GM23338 (cell line): ENCODE data around the gene CHST12. TPM values are rescaled to one million over a fixed set of nuclear protein-coding genes. Genes with fewer than 3 reads are reported as not detected.

Experiments used
- ATAC-seq: fragments of 200-7000 bp; cut with Tn5 transposase; 3 replicates; pipeline ENCODE4 v1.9.1; 2020
- DNase-seq: peaks from one replicate; pipeline ENCODE4 v3.0.0-alpha.2; 2015; ENCODE audit warnings: low spot score
- H2AFZ ChIP-seq: fragments of 200-600 bp; sonication (generic); 2 replicates; pipeline ENCODE4 v1.8.0; 2016; ENCODE audit warnings: antibody characterized with exemption, mild to moderate bottlenecking, moderate library complexity
- H3F3A ChIP-seq: fragments of 200-600 bp; sonication (generic); replicated peaks from 2 replicates; pipeline ENCODE4 v1.8.0; 2017; ENCODE audit warnings: antibody characterized with exemption, mixed run types, low read depth
- H3K27ac ChIP-seq: fragments of 200-600 bp; sonication (generic); 2 replicates; pipeline ENCODE4 v1.6.1; 2016; ENCODE audit warnings: low read depth
- H3K27me3 ChIP-seq: fragments of 200-600 bp; sonication (generic); 2 replicates; pipeline ENCODE4 v1.8.0; 2016; ENCODE audit warnings: mild to moderate bottlenecking, mixed run types, moderate library complexity; ENCODE audit not compliant: insufficient read depth
- H3K36me3 ChIP-seq: fragments of 200-600 bp; sonication (generic); 2 replicates; pipeline ENCODE4 v1.8.0; 2016; ENCODE audit warnings: mild to moderate bottlenecking; ENCODE audit not compliant: insufficient read depth
- H3K4me1 ChIP-seq: fragments of 200-600 bp; sonication (generic); 2 replicates; pipeline ENCODE4 v1.8.0; 2016; ENCODE audit warnings: mild to moderate bottlenecking, moderate library complexity; ENCODE audit not compliant: insufficient read depth
- H3K4me2 ChIP-seq: fragments of 200-600 bp; sonication (generic); 2 replicates; pipeline ENCODE4 v1.7.1; 2017; ENCODE audit warnings: mixed run types
- H3K4me3 ChIP-seq: fragments of 200-600 bp; sonication (generic); 2 replicates; pipeline ENCODE4 v1.6.1; 2016; ENCODE audit warnings: mixed run types
- H3K79me2 ChIP-seq: fragments of 200-600 bp; sonication (generic); replicated peaks from 2 replicates; pipeline ENCODE4 v1.8.0; 2017; ENCODE audit warnings: mild to moderate bottlenecking; ENCODE audit not compliant: insufficient read depth
- H3K9me2 ChIP-seq: fragments of 200-600 bp; sonication (generic); 2 replicates; pipeline ENCODE4 v1.8.0; 2017; ENCODE audit not compliant: insufficient read depth
- H4K20me1 ChIP-seq: fragments of 200-600 bp; sonication (generic); replicated peaks from 2 replicates; pipeline ENCODE4 v1.8.0; 2017; ENCODE audit warnings: mild to moderate bottlenecking; ENCODE audit not compliant: insufficient read depth
- H3K27ac Mint-ChIP-seq: 2 replicates; pipeline ENCODE4 v1.8.0; 2020; ENCODE audit warnings: inconsistent platforms, mild to moderate bottlenecking, moderate library complexity, mixed read lengths
- H3K27me3 Mint-ChIP-seq: 3 replicates; pipeline ENCODE4 v1.8.0; 2022; ENCODE audit warnings: low read depth, mild to moderate bottlenecking, moderate library complexity, mixed read lengths, inconsistent platforms; ENCODE audit not compliant: insufficient read depth, poor library complexity
- H3K36me3 Mint-ChIP-seq: 3 replicates; pipeline ENCODE4 v1.8.0; 2021; ENCODE audit warnings: low read depth, mild to moderate bottlenecking, inconsistent platforms, moderate library complexity, mixed read lengths
- H3K4me1 Mint-ChIP-seq: 3 replicates; pipeline ENCODE4 v1.8.0; 2020; ENCODE audit warnings: mild to moderate bottlenecking, inconsistent platforms, mixed read lengths
- H3K4me3 Mint-ChIP-seq: 3 replicates; pipeline ENCODE4 v1.8.0; 2021; ENCODE audit warnings: moderate library complexity, mild to moderate bottlenecking, inconsistent platforms, mixed read lengths
- H3K9me3 Mint-ChIP-seq: 3 replicates; pipeline ENCODE4 v1.8.0; 2020; ENCODE audit warnings: moderate library complexity, mild to moderate bottlenecking, inconsistent platforms, mixed read lengths
- CREB1 ChIP-seq: fragments of 250-450 bp; sonication (Bioruptor Pico); IDR thresholded peaks from 2 replicates; pipeline ENCODE4 v1.5.0; 2020; ENCODE audit warnings: low read depth, mild to moderate bottlenecking, moderate library complexity
- ETS1 ChIP-seq: IDR thresholded peaks from 2 replicates; pipeline ENCODE4 v1.6.1; 2016; ENCODE audit warnings: antibody characterized with exemption
- EZH2 ChIP-seq: fragments of 200-600 bp; sonication (generic); IDR thresholded peaks from one replicate; pipeline ENCODE4 v1.8.0; 2017; ENCODE audit warnings: antibody characterized with exemption, mild to moderate bottlenecking, low read depth; ENCODE audit not compliant: unreplicated experiment
- EZH2phosphoT487 ChIP-seq: fragments of 200-600 bp; sonication (generic); IDR thresholded peaks from one replicate; pipeline ENCODE4 v1.8.1; 2018; ENCODE audit warnings: antibody characterized with exemption; ENCODE audit not compliant: unreplicated experiment
- JUNB ChIP-seq: IDR thresholded peaks from one replicate; pipeline ENCODE4 v1.6.1; 2016; ENCODE audit warnings: antibody characterized with exemption; ENCODE audit not compliant: unreplicated experiment
- NANOG ChIP-seq: IDR thresholded peaks from 2 replicates; pipeline ENCODE4 v1.6.1; 2016; ENCODE audit warnings: antibody characterized with exemption, borderline replicate concordance
- POLR2AphosphoS5 ChIP-seq: IDR thresholded peaks from 2 replicates; pipeline ENCODE4 v1.6.1; 2016; ENCODE audit warnings: antibody characterized with exemption, low read depth
- STAT1 ChIP-seq: IDR thresholded peaks from one replicate; pipeline ENCODE4 v1.6.1; 2016; ENCODE audit warnings: antibody characterized with exemption; ENCODE audit not compliant: unreplicated experiment
- ZNF114 ChIP-seq: fragments of 250-450 bp; sonication (Bioruptor Pico); IDR thresholded peaks from 2 replicates; pipeline ENCODE4 v1.5.0; 2020; ENCODE audit warnings: mild to moderate bottlenecking, moderate library complexity
- ZNF331 ChIP-seq: fragments of 250-450 bp; sonication (Bioruptor Pico); IDR thresholded peaks from 2 replicates; pipeline ENCODE4 v1.5.0; 2020; ENCODE audit warnings: low read depth, mild to moderate bottlenecking, moderate library complexity
- ZNF462 ChIP-seq: fragments of 250-450 bp; sonication (Bioruptor Pico); IDR thresholded peaks from 2 replicates; pipeline ENCODE4 v1.5.0; 2020; ENCODE audit warnings: mild to moderate bottlenecking, moderate library complexity
- polyA plus RNA-seq: library from polyadenylated mRNA; unstranded; fragments of >200 nt; fragmentation: Nextera tagmentation; extraction: Ambion mirVana; gene quantifications from 2 replicates; pipeline ENCODE4 v1.2.1, GENCODE V29; 2016
- total RNA-seq: library from RNA; depleted of rRNA; stranded (reverse); fragments of >200 nt; shearing (Covaris generic); gene quantifications from 2 replicates; pipeline ENCODE4 v1.2.3, GENCODE V29; 2014
- TF ChIP-seq, protein P1 (sequence below): IDR thresholded peaks from one replicate; pipeline ENCODE4 v1.6.1; 2018; ENCODE audit warnings: antibody characterized with exemption; ENCODE audit not compliant: unreplicated experiment

CHST12 gene
- total and polyA plus RNA-seq, 2 experiments from 2014 or later = 10.1 to 14.6 TPM

DNA sequence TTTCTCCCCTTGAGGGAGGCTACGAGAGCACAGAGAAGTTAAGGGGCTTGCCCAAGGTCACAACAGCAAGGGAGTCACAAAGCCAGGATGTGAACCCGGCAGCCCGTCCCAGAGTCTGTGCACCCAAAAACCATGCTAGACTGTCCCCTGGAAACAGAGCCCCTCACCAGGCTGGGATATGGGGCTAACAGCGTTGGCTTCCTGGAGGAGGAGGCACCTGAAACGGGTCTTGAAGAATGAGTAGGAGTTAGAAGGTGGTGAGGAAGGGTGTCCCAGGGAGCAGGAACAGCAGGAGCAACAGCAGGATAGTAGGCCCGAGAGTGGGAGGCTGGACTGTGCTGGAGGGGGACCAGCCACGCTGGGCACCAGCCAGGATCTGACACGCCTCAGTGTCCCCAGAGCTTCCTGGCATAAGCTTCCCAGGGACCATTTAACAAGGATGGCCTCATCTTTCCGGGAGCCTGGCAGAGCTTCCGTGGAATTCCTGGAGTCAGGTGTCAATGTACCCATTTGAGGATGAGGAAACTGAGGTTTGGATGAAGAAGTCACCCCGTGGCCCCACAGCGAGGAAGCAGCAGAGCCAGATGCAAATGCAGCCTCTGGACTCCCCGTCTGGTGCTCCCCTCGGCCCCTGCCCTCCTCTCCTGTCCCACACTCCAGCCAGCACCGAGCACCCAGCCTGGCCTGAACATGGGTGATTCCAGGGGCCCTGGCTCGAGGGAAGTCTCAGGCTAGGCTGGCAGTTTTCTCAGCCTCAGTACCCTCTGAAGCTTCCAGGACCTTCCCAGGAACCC is 76.1 kb downstream of the CHST12 start:
- no peaks in the 10 kb centered on the region for H3K36me3 Mint-ChIP-seq
- ATAC-seq = no peak
- Histone ChIP-seq H3K4me3 (no peak overlapping the region), H4K20me1 (no peaks in the 10 kb centered on the region), H2AFZ (no peak overlapping the region), H3K4me1 (0 out of 2 replicates have a peak, but pooled peaks cover 3% of the 10 kb centered on the region), H3K27me3 (no peaks in the 10 kb centered on the region), H3K9me2 (no peaks in the 10 kb centered on the region), H3F3A (no peaks in the 10 kb centered on the region), H3K27ac (no peak overlapping the region), H3K4me2 (no peak overlapping the region), H3K36me3 (no peaks in the 10 kb centered on the region), H3K79me2 (no peaks in the 10 kb centered on the region)
- H3K4me1 Mint-ChIP-seq = peaks cover 14% of the 10 kb centered on the region; the same call in 2 of the 3 replicates
- H3K4me3 Mint-ChIP-seq = no peak overlapping the region
- no peak overlapping the region for H3K27ac Mint-ChIP-seq
- H3K9me3 Mint-ChIP-seq = peaks cover 8% of the 10 kb centered on the region; the same call in 1 of the 3 replicates
- no peak for DNase-seq
- no peak for TF ChIP-seq STAT1
- no peak for TF ChIP-seq POLR2AphosphoS5
- TF ChIP-seq ZNF114 (CRISPR knock-in tag) = no peak
- no peak for TF ChIP-seq JUNB
- TF ChIP-seq CREB1 = no peak
- TF ChIP-seq NANOG = no peak
- TF ChIP-seq EZH2phosphoT487 = no peak
- no peak for TF ChIP-seq ZNF462
- no peak for TF ChIP-seq ZNF331
- TF ChIP-seq ETS1 = no peak
- TF ChIP-seq, protein P1, sequence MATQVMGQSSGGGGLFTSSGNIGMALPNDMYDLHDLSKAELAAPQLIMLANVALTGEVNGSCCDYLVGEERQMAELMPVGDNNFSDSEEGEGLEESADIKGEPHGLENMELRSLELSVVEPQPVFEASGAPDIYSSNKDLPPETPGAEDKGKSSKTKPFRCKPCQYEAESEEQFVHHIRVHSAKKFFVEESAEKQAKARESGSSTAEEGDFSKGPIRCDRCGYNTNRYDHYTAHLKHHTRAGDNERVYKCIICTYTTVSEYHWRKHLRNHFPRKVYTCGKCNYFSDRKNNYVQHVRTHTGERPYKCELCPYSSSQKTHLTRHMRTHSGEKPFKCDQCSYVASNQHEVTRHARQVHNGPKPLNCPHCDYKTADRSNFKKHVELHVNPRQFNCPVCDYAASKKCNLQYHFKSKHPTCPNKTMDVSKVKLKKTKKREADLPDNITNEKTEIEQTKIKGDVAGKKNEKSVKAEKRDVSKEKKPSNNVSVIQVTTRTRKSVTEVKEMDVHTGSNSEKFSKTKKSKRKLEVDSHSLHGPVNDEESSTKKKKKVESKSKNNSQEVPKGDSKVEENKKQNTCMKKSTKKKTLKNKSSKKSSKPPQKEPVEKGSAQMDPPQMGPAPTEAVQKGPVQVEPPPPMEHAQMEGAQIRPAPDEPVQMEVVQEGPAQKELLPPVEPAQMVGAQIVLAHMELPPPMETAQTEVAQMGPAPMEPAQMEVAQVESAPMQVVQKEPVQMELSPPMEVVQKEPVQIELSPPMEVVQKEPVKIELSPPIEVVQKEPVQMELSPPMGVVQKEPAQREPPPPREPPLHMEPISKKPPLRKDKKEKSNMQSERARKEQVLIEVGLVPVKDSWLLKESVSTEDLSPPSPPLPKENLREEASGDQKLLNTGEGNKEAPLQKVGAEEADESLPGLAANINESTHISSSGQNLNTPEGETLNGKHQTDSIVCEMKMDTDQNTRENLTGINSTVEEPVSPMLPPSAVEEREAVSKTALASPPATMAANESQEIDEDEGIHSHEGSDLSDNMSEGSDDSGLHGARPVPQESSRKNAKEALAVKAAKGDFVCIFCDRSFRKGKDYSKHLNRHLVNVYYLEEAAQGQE = no peak
- no peak for TF ChIP-seq EZH2
- H3K27me3 Mint-ChIP-seq = peaks cover 19% of the 10 kb centered on the region
